ENCODE results near the gene GSE1.

DNA sequence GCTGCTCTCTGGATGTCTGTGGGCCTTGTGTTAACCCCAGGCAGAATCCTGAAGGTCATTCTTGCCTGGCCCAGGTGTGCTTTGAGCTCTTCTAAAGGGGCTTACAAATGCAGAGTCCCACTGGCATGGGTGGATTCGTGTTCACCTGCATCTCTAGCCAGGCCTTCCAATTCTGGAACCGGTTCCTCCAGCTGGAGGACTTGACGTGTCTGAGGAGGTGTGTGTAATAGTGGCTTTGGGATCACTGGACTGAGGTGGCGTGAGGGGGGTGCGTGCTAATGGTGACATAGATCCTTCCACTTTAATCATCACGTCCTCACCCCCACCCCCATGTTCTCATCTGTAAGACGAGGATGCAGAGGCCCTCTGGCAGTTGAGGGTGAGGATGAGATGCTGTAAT is 4.8 kb downstream of the GSE1 start:
- TF ChIP-seq, protein P1, sequence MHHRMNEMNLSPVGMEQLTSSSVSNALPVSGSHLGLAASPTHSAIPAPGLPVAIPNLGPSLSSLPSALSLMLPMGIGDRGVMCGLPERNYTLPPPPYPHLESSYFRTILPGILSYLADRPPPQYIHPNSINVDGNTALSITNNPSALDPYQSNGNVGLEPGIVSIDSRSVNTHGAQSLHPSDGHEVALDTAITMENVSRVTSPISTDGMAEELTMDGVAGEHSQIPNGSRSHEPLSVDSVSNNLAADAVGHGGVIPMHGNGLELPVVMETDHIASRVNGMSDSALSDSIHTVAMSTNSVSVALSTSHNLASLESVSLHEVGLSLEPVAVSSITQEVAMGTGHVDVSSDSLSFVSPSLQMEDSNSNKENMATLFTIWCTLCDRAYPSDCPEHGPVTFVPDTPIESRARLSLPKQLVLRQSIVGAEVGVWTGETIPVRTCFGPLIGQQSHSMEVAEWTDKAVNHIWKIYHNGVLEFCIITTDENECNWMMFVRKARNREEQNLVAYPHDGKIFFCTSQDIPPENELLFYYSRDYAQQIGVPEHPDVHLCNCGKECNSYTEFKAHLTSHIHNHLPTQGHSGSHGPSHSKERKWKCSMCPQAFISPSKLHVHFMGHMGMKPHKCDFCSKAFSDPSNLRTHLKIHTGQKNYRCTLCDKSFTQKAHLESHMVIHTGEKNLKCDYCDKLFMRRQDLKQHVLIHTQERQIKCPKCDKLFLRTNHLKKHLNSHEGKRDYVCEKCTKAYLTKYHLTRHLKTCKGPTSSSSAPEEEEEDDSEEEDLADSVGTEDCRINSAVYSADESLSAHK (tag by site-specific recombination; IDR thresholded peaks at IDR 0.05): no peak
- TF ChIP-seq, protein P2, sequence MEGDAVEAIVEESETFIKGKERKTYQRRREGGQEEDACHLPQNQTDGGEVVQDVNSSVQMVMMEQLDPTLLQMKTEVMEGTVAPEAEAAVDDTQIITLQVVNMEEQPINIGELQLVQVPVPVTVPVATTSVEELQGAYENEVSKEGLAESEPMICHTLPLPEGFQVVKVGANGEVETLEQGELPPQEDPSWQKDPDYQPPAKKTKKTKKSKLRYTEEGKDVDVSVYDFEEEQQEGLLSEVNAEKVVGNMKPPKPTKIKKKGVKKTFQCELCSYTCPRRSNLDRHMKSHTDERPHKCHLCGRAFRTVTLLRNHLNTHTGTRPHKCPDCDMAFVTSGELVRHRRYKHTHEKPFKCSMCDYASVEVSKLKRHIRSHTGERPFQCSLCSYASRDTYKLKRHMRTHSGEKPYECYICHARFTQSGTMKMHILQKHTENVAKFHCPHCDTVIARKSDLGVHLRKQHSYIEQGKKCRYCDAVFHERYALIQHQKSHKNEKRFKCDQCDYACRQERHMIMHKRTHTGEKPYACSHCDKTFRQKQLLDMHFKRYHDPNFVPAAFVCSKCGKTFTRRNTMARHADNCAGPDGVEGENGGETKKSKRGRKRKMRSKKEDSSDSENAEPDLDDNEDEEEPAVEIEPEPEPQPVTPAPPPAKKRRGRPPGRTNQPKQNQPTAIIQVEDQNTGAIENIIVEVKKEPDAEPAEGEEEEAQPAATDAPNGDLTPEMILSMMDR (tag by site-specific recombination; IDR thresholded peaks at IDR 0.05): no peak
